Pancreas (tissue), 10 donors: Measurements from ENCODE around the gene MAP2K4. TPM values are rescaled to one million over a fixed set of nuclear protein-coding genes. Genes with fewer than 3 reads are reported as not detected.

Source experiments
- ATAC-seq, 4 donors: fragments of 200-7000 bp; cut with Tn5 transposase; one replicate each; pipeline versions ENCODE4 v1.8.0 to v1.9.1; 2020; ENCODE audit warnings: mild to moderate bottlenecking in 4 of 4, moderate library complexity in 4 of 4
- DNase-seq, 6 donors: peaks; one replicate each; pipeline ENCODE4 v3.0.0-alpha.2; 2020
- FAIRE-seq: peaks from 2 replicates; lab custom pipeline; 2012; peaks lifted over from hg19 to GRCh38; lab: Jason Lieb, UNC
- H3K27ac ChIP-seq, 4 donors: fragments of 200-600 bp; sonication (generic); 1 replicate in 3 of 4; 2 replicates in 1 of 4; pipeline versions ENCODE4 v1.5.0 to v1.8.0; 2020
- H3K27me3 ChIP-seq, 4 donors: fragments of 200-600 bp; one replicate each; pipeline ENCODE4 v1.8.0; 2021
- H3K36me3 ChIP-seq, 3 donors: fragments of 200-600 bp; sonication (generic) in 1 of 3; one replicate each; pipeline versions ENCODE4 v1.5.0 to v1.8.0; 2020 to 2021
- H3K4me1 ChIP-seq, 3 donors: fragments of 200-600 bp; one replicate each; pipeline ENCODE4 v1.8.0; 2021
- H3K4me3 ChIP-seq, 4 donors: fragments of 200-600 bp; sonication (generic) in 2 of 4; one replicate each; pipeline versions ENCODE4 v1.5.0 to v1.8.0; 2020 to 2021
- H3K9me3 ChIP-seq, 4 donors: fragments of 200-600 bp; one replicate each; pipeline ENCODE4 v1.8.0; 2021
- WGBS, 2 donors: extraction: QIAGEN DNeasy Blood & Tissue Kit; methylation state at CpG; one replicate each; pipeline ENCODE4 v1.1.7; 2013; 5-methylcytosine and 5-hydroxymethylcytosine counted together
- intact Hi-C, 3 donors: fragments of 100-400 bp; cut with DNase I; formaldehyde crosslinking; loops; one replicate each; pipeline versions ENCODE4 v1.11.1 to v1.14.2; 2022
- polyA plus RNA-seq, 2 donors: library from polyadenylated mRNA; stranded (reverse); fragments of 200-250 nt; gene quantifications; one replicate each; pipeline ENCODE4 v1.2.3, GENCODE V29; 2013
- total RNA-seq, 6 donors: library from RNA; stranded (reverse); fragmentation: NEBNext Ultra II Directional in 4 of 6; extraction: Animal tissue kit (Norgen Biotek cat#: 25700) in 4 of 6; gene quantifications; one replicate each; pipeline versions ENCODE4 v1.2.1 to v1.2.4, GENCODE V29; 2021 to 2023
- TF ChIP-seq, protein P1 (sequence below), 4 donors: fragments of 200-600 bp; sonication (generic) in 3 of 4; IDR thresholded peaks; one replicate each; pipeline versions ENCODE4 v1.5.0 to v1.8.0; 2021; ENCODE audit warnings: antibody characterized with exemption in 4 of 4
- donor health status: healthy with polysubstance abuse.
- donor health status: DM: no; HTN: no; CAD: no; lungs with moderate emphysema.
- donor health status: DM: no; HTN: no; CAD: no.
- donor health status: control.
- donor health status: control.
- donor health status: Bipolar disorder and iron deficiency.
- donor health status: DM: yes; HTN: yes; CAD: no.
- donor health status: DM: no; HTN: no; CAD: no.
- donor health status: DM: no; HTN: no; CAD: no.
- donor health status: DM: yes; HTN: yes; CAD: no.

Gene MAP2K4
- total and polyA plus RNA-seq, 8 donors = 4.9 to 20.4 (median 12.7) TPM

DNA sequence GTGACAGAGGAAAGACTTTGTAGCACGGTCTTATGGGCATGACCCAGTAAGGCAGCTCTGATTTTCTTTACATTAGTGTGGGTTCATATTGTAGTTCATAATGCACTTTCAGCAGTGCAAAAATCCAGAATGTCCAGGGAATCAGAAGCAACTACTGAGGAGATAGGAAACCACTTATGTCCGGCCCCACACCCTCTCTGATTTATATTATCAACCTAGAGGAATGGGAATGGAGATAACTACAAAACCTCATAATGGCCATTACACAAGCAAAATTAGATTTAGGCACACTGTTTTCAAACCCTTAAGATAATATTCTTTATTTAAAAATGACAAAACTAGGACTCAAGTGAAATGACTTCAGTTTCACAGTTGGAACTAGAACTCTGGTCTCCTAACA, 7.9 kb downstream of the MAP2K4 start:
- ATAC-seq = no peak
- Histone ChIP-seq H3K27ac (no peak overlapping the region), H3K36me3 (no peaks in the 10 kb centered on the region), H3K4me1 (peaks cover 0 to 24% (median 14%) of the 10 kb centered on the region in 3 donors), H3K4me3 (no peak overlapping the region), H3K27me3 (no peaks in the 10 kb centered on the region), H3K9me3 (no peaks in the 10 kb centered on the region)
- intact Hi-C loops = no loop called here
- WGBS, 2 donors = 93 to 98% methylated on average over 2 of the region's 2 CpGs
- TF ChIP-seq, protein P1, sequence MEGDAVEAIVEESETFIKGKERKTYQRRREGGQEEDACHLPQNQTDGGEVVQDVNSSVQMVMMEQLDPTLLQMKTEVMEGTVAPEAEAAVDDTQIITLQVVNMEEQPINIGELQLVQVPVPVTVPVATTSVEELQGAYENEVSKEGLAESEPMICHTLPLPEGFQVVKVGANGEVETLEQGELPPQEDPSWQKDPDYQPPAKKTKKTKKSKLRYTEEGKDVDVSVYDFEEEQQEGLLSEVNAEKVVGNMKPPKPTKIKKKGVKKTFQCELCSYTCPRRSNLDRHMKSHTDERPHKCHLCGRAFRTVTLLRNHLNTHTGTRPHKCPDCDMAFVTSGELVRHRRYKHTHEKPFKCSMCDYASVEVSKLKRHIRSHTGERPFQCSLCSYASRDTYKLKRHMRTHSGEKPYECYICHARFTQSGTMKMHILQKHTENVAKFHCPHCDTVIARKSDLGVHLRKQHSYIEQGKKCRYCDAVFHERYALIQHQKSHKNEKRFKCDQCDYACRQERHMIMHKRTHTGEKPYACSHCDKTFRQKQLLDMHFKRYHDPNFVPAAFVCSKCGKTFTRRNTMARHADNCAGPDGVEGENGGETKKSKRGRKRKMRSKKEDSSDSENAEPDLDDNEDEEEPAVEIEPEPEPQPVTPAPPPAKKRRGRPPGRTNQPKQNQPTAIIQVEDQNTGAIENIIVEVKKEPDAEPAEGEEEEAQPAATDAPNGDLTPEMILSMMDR (IDR thresholded peaks at IDR 0.05) = no peak
- FAIRE-seq = no peak
- no peak for DNase-seq

DNA sequence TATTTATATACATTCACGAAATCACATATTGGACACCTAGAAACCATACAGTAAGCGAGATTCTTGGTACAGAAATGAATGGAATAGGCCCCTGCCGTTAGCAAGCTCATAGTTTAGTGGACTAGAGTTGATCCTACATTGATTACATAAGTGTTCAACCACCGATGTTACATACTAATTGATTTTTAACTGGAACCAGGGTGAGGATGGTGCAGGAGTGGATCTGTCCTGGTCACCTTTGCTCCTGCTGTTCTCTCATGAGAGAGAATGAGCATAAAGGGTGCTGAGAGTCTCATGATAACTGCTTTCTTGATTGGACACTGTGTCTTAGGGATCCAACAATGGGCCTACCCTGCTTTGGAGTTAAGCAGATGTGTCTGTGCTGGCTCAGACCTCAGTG, 13.9 kb downstream of the MAP2K4 start:
- no peak for ATAC-seq
- no peak overlapping the region for H3K4me3 ChIP-seq
- 81 to 84% methylated on average over 4 of the region's 4 CpGs for WGBS, 2 donors
- H3K9me3 ChIP-seq = no peaks in the 10 kb centered on the region
- no peaks in the 10 kb centered on the region for H3K36me3 ChIP-seq
- TF ChIP-seq, protein P1 (IDR thresholded peaks at IDR 0.05) = no peak
- FAIRE-seq = no peak
- intact Hi-C loops = no loop called here
- peaks cover 2 to 33% (median 24%) of the 10 kb centered on the region in 3 donors for H3K4me1 ChIP-seq
- H3K27ac ChIP-seq = no peak overlapping the region
- no peak for DNase-seq
- H3K27me3 ChIP-seq = no peaks in the 10 kb centered on the region

DNA sequence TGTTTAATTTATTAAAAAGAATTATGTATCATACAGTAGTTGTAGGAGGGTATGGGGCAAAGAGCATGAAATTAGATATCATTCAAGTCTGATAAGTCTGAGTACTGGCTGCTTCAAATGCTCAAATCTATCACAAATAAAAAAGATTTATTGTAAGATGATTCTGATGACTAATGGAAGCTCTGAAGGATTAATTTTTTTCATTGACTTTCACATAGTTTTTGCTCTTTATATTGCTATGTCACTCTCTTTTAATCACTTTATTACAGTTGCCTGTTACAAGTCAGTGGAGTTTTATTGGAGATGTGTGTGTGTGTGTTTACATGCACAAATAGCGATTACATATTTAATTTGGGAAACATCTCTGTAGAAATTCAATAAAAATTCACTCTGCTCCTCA, 15.0 kb downstream of the MAP2K4 start:
- no peaks in the 10 kb centered on the region for H3K36me3 ChIP-seq
- TF ChIP-seq, protein P1 (IDR thresholded peaks at IDR 0.05) = no peak
- ATAC-seq = no peak
- H3K4me1 ChIP-seq = peaks cover 4 to 30% (median 26%) of the 10 kb centered on the region in 3 donors
- intact Hi-C loops = no loop called here
- no peak for FAIRE-seq
- no peaks in the 10 kb centered on the region for H3K27me3 ChIP-seq
- H3K4me3 ChIP-seq = no peak overlapping the region
- H3K27ac ChIP-seq = no peak overlapping the region
- 52 to 56% methylated on average over 1 of the region's 1 CpG for WGBS, 2 donors
- DNase-seq = no peak
- H3K9me3 ChIP-seq = no peaks in the 10 kb centered on the region

DNA sequence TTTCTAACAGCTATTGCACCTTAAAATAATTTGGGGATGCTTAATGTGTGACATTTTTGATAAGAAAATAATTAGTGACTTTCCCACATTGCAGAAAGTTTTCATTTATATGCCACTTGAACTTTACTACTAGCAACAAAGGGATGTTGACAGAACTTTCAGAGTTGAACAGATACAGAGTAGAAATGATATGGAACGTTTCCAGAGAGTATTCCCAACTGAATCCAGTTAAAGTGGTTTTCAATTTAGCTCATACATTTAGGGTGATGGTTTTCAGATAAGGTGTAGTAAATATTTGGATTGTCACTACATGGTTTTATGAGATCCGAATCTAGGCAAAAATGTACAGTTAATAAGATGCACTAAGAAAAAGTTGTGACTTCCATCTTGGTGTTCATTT, 17.3 kb downstream of the MAP2K4 start:
- intact Hi-C loops = no loop called here
- peaks cover 4 to 21% (median 15%) of the 10 kb centered on the region in 3 donors for H3K4me1 ChIP-seq
- H3K36me3 ChIP-seq = no peaks in the 10 kb centered on the region
- no peak for ATAC-seq
- no peak overlapping the region for H3K27ac ChIP-seq
- TF ChIP-seq, protein P1 (IDR thresholded peaks at IDR 0.05) = no peak
- FAIRE-seq = no peak
- H3K9me3 ChIP-seq = no peaks in the 10 kb centered on the region
- 23 to 28% methylated on average over 2 of the region's 2 CpGs for WGBS, 2 donors
- no peak overlapping the region for H3K4me3 ChIP-seq
- H3K27me3 ChIP-seq = no peaks in the 10 kb centered on the region
- DNase-seq = no peak

DNA sequence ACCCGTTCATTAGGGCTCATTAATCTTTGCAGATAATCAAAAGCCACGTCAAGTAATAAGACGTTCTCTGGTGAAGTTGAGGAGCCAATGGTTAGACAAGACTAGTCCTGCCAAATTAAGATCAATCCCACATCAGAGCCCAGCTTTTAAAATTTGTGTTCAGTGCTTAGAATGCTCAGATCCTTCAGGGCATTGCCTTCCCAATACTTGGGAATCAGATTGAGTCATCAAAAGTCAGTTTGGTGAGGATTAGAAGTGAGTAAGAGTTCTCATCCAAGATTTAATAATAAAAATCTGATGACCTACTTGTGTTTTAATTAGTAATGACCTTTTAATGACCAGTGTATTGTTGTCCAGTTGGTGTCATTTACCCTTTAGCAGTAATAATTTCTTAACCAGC, 19.8 kb downstream of the MAP2K4 start:
- peaks cover 4 to 20% (median 13%) of the 10 kb centered on the region in 3 donors for H3K4me1 ChIP-seq
- DNase-seq (no peak), ATAC-seq (no peak), FAIRE-seq (no peak)
- WGBS, 2 donors = 48 to 50% methylated on average over 3 of the region's 3 CpGs
- H3K9me3 ChIP-seq = no peaks in the 10 kb centered on the region
- intact Hi-C loops = no loop called here
- no peaks in the 10 kb centered on the region for H3K27me3 ChIP-seq
- no peak overlapping the region for H3K4me3 ChIP-seq
- no peaks in the 10 kb centered on the region for H3K36me3 ChIP-seq
- TF ChIP-seq, protein P1 (IDR thresholded peaks at IDR 0.05) = no peak
- H3K27ac ChIP-seq = no peak overlapping the region
